NB4 (cell line): ENCODE results near the gene TNFSF18.

Experiments used
- POLR2A ChIP-seq: IDR thresholded peaks from 2 replicates; pipeline ENCODE4 v1.6.1; 2011; ENCODE audit warnings: mild to moderate bottlenecking; ENCODE audit not compliant: insufficient read length; ENCODE audit errors: extremely low read depth
- TF ChIP-seq, protein P1 (sequence below): IDR thresholded peaks from one replicate; pipeline ENCODE4 v1.5.1; 2012; ENCODE audit warnings: low read depth, low read length
- TF ChIP-seq, protein P2 (sequence below): IDR thresholded peaks from 2 replicates; pipeline ENCODE4 v1.6.1; 2011; ENCODE audit warnings: low read depth, low read length

DNA sequence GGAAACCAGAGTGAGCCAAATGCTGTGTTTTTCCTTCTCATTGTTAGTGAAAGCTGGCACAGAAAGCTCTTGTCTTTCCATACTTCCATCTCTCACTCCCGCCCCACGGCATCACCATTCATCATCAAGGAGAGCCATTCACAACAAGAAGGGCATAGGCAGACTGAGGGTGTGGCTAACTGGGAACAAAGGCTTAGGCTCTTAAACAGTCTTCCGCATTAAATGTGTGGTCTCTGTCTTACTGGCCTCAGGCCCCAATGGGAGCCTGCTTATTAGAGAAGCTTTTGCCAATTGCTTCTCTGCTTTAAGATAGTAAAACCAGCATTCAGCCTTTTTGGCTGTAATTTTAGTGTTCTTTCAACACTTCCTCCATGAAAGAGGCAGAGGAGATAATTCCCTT lies 51.4 kb downstream of the TNFSF18 start:
- TF ChIP-seq, protein P1, sequence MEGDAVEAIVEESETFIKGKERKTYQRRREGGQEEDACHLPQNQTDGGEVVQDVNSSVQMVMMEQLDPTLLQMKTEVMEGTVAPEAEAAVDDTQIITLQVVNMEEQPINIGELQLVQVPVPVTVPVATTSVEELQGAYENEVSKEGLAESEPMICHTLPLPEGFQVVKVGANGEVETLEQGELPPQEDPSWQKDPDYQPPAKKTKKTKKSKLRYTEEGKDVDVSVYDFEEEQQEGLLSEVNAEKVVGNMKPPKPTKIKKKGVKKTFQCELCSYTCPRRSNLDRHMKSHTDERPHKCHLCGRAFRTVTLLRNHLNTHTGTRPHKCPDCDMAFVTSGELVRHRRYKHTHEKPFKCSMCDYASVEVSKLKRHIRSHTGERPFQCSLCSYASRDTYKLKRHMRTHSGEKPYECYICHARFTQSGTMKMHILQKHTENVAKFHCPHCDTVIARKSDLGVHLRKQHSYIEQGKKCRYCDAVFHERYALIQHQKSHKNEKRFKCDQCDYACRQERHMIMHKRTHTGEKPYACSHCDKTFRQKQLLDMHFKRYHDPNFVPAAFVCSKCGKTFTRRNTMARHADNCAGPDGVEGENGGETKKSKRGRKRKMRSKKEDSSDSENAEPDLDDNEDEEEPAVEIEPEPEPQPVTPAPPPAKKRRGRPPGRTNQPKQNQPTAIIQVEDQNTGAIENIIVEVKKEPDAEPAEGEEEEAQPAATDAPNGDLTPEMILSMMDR: no peak
- no peak for TF ChIP-seq POLR2A
- TF ChIP-seq, protein P2, sequence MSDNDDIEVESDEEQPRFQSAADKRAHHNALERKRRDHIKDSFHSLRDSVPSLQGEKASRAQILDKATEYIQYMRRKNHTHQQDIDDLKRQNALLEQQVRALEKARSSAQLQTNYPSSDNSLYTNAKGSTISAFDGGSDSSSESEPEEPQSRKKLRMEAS: no peak
